GM21737 (cell line): ENCODE results near the gene FGFBP3.

Experiments used
- ATAC-seq: cut with Tn5 transposase; IDR thresholded peaks from one replicate; pipeline ENCODE4 v1.9.1; 2021; ENCODE audit warnings: mild to moderate bottlenecking, moderate library complexity; ENCODE audit not compliant: unreplicated experiment

The FGFBP3 gene

GRCh38 chr10:91856637-91857036 is 52.6 kb downstream of the FGFBP3 start:
- ATAC-seq, result no peak
